IPS DF 6.9 (cell line): ENCODE measurements around the gene CACNB1.
A peak's percentile ranks its signal among the peaks of the same experiment; 100 is the strongest.

ENCODE experiments used
- DNase-seq: peaks from one replicate; pipeline ENCODE4 v3.0.0-alpha.2; 2013; ENCODE audit warnings: low read depth, low spot score
- H3K27ac ChIP-seq: one replicate; pipeline ENCODE4 v1.5.1; 2013; ENCODE audit warnings: low read length, control low read depth
- H3K27me3 ChIP-seq: 2 replicates; pipeline ENCODE4 v1.6.1; 2013; ENCODE audit warnings: mild to moderate bottlenecking, low read length; ENCODE audit not compliant: control insufficient read depth, insufficient read depth
- H3K36me3 ChIP-seq: 2 replicates; pipeline ENCODE4 v1.6.1; 2013; ENCODE audit warnings: low read length; ENCODE audit not compliant: control insufficient read depth, insufficient read depth
- H3K4me1 ChIP-seq: 2 replicates; pipeline ENCODE4 v1.6.1; 2013; ENCODE audit warnings: low read length; ENCODE audit not compliant: control insufficient read depth, insufficient read depth
- H3K4me3 ChIP-seq: 2 replicates; pipeline ENCODE4 v1.5.1; 2013; ENCODE audit warnings: mild to moderate bottlenecking, low read length
- H3K9me3 ChIP-seq: 2 replicates; pipeline ENCODE4 v1.6.1; 2013; ENCODE audit warnings: low read length, inconsistent platforms; ENCODE audit not compliant: control insufficient read depth, insufficient read depth
- WGBS: extraction: QIAGEN DNeasy Blood & Tissue Kit; methylation state at CpG from one replicate; pipeline ENCODE4 v1.1.7; 2013; ENCODE audit warnings: mixed read lengths, missing lambda C conversion rate; ENCODE audit not compliant: insufficient read length, insufficient coverage; 5-methylcytosine and 5-hydroxymethylcytosine counted together

Gene CACNB1

GRCh38 chr17:39165841-39166349 lies 31.6 kb downstream of the CACNB1 start, which contains the start of gene ARL5C:
Gene ARL5C, minus strand, starts transcription at chr17:39166161. Its CDS starts 401 bp downstream, at chr17:39165760.
- no peaks in the 10 kb centered on the region for H3K4me1 ChIP-seq
- H3K27me3 ChIP-seq, result peaks cover 17% of the 10 kb centered on the region
- no peaks in the 10 kb centered on the region for H3K36me3 ChIP-seq
- H3K4me3 ChIP-seq, result peak within 1 kb of the TSS; percentile 66
- no peaks in the 10 kb centered on the region for H3K9me3 ChIP-seq
- DNase-seq, result no peak
- H3K27ac ChIP-seq, result no peak within 1 kb of the TSS
- no CpG with 5 or more reads among the region's 17 CpGs for WGBS

GRCh38 chr17:39165178-39165840 lies 32.2 kb downstream of the CACNB1 start:
- no peak overlapping the region for H3K27ac ChIP-seq
- no peaks in the 10 kb centered on the region for H3K4me1 ChIP-seq
- no CpG with 5 or more reads among the region's 51 CpGs for WGBS
- DNase-seq, result no peak
- no peaks in the 10 kb centered on the region for H3K9me3 ChIP-seq
- peaks cover 17% of the 10 kb centered on the region for H3K27me3 ChIP-seq
- no peaks in the 10 kb centered on the region for H3K36me3 ChIP-seq
- peak overlapping the region; percentile 66 for H3K4me3 ChIP-seq

- peak overlapping the region; percentile 66 for H3K4me3 ChIP-seq
- H3K27ac ChIP-seq, result no peak overlapping the region
- peak; percentile 91 for DNase-seq
- H3K27me3 ChIP-seq, result peaks cover 17% of the 10 kb centered on the region
- no peaks in the 10 kb centered on the region for H3K4me1 ChIP-seq
- no peaks in the 10 kb centered on the region for H3K36me3 ChIP-seq
- no peaks in the 10 kb centered on the region for H3K9me3 ChIP-seq
- WGBS, result no CpG with 5 or more reads among the region's 15 CpGs
Observed at GRCh38 chr17:39164675-39165143, 32.8 kb downstream of the CACNB1 start.

DNA sequence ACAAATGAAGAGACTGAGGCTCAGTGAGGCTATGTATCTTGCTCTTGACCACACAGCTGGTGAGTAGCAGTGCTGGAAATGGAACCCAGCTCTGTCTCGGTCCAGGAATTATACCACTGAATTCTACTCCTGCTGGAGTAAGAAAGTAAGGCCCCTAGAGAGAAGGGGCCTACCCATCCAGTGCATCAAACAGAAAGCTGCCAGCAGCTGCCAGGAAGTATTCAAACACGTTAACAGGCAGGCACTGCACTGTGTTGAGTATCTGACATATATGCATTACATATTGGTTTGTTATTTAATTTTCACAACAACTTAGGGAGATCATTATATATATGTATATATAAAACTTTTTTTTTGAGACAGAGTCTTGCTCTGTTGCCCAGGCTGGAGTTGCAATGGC lies 35.5 kb downstream of the CACNB1 start:
- no CpG with 5 or more reads among the region's 2 CpGs for WGBS
- DNase-seq, result no peak
- H3K27me3 ChIP-seq, result peaks cover 15% of the 10 kb centered on the region

GRCh38 chr17:39158623-39159022 lies 38.8 kb downstream of the CACNB1 start:
- no peak for DNase-seq
- H3K4me3 ChIP-seq, result no peak overlapping the region
- no CpG with 5 or more reads among the region's 2 CpGs for WGBS
- no peaks in the 10 kb centered on the region for H3K36me3 ChIP-seq
- H3K4me1 ChIP-seq, result no peaks in the 10 kb centered on the region
- no peaks in the 10 kb centered on the region for H3K27me3 ChIP-seq
- no peaks in the 10 kb centered on the region for H3K9me3 ChIP-seq
- no peak overlapping the region for H3K27ac ChIP-seq

More for the DNA sequence above, 35.5 kb downstream of the CACNB1 start:
- no peak overlapping the region for H3K27ac ChIP-seq
- no peaks in the 10 kb centered on the region for H3K4me1 ChIP-seq
- H3K9me3 ChIP-seq, result no peaks in the 10 kb centered on the region
- no peak overlapping the region for H3K4me3 ChIP-seq
- no peaks in the 10 kb centered on the region for H3K36me3 ChIP-seq

DNA sequence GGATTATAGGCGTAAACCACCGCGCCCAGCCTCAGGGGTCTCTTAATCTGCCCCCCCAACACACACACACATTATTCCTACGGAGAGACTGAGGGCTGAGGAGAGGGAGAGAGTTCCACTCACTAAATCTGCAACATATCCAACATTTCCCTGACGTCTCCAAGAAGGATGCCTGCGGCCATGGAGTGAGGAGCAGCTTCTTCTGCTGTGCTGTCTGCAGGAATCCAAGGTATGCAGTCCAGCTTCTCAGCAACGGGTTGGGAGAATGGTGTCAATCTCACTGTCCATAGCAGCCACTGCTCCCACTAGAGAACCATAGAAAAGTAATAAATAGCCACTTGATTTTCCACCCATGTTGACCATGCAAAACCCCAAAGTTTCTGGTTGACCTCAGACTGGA lies 41.0 kb downstream of the CACNB1 start:
- WGBS, result no CpG with 5 or more reads among the region's 7 CpGs
- H3K4me1 ChIP-seq, result peaks cover 2% of the 10 kb centered on the region; the same call in 1 of the 2 replicates

DNA sequence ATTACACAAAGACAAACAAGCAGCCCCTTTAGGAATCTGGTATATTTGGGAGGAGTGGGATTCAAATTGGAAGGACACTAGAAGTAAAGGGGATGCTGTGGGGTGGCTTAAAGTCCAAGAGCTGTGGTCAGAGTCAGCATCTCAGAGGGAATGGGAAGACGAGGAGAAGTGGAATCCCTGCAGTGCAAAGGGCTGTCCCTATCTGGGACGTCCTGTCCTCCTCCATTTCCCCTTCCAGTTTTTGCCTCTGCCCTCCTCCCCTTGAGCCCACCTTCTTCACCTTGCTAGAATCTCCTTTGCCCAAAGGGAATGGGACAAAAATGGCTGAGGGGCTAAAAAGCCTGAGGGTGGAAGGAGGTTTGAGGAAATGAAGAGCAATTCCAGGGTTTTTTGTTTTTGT lies 41.8 kb downstream of the CACNB1 start:
- Histone ChIP-seq H3K4me3 (no peak overlapping the region), H3K9me3 (no peaks in the 10 kb centered on the region), H3K27ac (no peak overlapping the region), H3K27me3 (peaks cover 3% of the 10 kb centered on the region; the same call in 1 of the 2 replicates), H3K36me3 (no peaks in the 10 kb centered on the region), H3K4me1 (peaks cover 2% of the 10 kb centered on the region; the same call in 1 of the 2 replicates)
- whole genome bisulfite sequencing, result no CpG with 5 or more reads among the region's 2 CpGs
- no peak for DNase-seq

More for the DNA sequence above, 41.0 kb downstream of the CACNB1 start:
- H3K36me3 ChIP-seq, result no peaks in the 10 kb centered on the region
- peaks cover 1% of the 10 kb centered on the region; the same call in 1 of the 2 replicates for H3K27me3 ChIP-seq
- DNase-seq, result no peak
- H3K9me3 ChIP-seq, result no peaks in the 10 kb centered on the region
- H3K4me3 ChIP-seq, result no peak overlapping the region
- no peak overlapping the region for H3K27ac ChIP-seq

DNA sequence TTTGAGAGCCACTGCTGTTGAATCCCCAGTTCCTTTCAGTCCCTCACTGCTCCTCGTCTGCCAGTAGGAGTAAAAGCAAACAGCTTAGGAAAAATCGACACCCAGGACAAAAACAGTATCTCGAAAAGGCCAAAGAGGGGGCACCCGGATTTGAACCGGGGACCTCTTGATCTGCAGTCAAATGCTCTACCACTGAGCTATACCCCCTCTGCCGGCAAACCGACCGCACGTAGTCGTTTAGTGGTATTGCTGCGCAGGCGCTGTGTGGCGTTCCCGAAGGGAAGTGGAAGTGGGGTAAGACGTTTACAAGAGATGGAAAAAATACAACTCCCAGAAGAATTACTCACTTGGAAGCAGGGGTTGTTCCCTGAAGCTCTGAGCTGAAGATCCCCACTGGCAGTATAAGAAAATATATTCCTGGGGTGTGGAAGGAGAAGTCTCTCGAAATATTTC lies 43.8 kb downstream of the CACNB1 start:
- Histone ChIP-seq H3K36me3 (no peaks in the 10 kb centered on the region), H3K9me3 (no peaks in the 10 kb centered on the region), H3K27ac (no peak overlapping the region), H3K4me3 (peak overlapping the region; percentile 69), H3K4me1 (peaks cover 2% of the 10 kb centered on the region; the same call in 1 of the 2 replicates), H3K27me3 (peaks cover 9% of the 10 kb centered on the region; the same call in 1 of the 2 replicates)
- WGBS, result no CpG with 5 or more reads among the region's 16 CpGs
- DNase-seq, result no peak

GRCh38 chr17:39151943-39152818 lies 45.3 kb downstream of the CACNB1 start:
- no peaks in the 10 kb centered on the region for H3K9me3 ChIP-seq
- no peak for DNase-seq
- peaks cover 9% of the 10 kb centered on the region; the same call in 1 of the 2 replicates for H3K27me3 ChIP-seq
- peaks cover 2% of the 10 kb centered on the region; the same call in 1 of the 2 replicates for H3K4me1 ChIP-seq
- no peaks in the 10 kb centered on the region for H3K36me3 ChIP-seq
- H3K27ac ChIP-seq, result no peak overlapping the region
- H3K4me3 ChIP-seq, result peak overlapping the region; percentile 41; the same call in 1 of the 2 replicates
- WGBS, result no CpG with 5 or more reads among the region's 25 CpGs
